ENCODE data around the gene TMEM179B.

Gene TMEM179B

GRCh38 chr11:62806611-62807121 is 19.5 kb downstream of the TMEM179B start:
- WGBS (ENCODE audit: insufficient coverage), result 84% methylated on average over 5 of the region's 5 CpGs
- CTCF ChIA-PET, result interaction anchor here (0.6 to 2.6 kb wide), 8 partner anchors 9 to 55 kb away, joined by 3 to 15 read pairs (median 6); partner anchors contain the start of genes TMEM179B and TMEM223
- Histone ChIP-seq H3K27me3 (replicated peaks in 2 of 5; ENCODE audit: control insufficient read depth in 4 of 5, insufficient read depth in 5 of 5, low read length in 4 of 5) (no peaks in the 10 kb centered on the region), H3K9me3 (ENCODE audit: control extremely low read depth in 1 of 5, control insufficient read depth in 4 of 5, insufficient read depth in 2 of 5, low read depth in 1 of 5, low read length in 4 of 5) (no peaks in the 10 kb centered on the region), H3K4me1 (ENCODE audit: control extremely low read depth in 1 of 4, control insufficient read depth in 4 of 4, insufficient read depth in 4 of 4, low read length in 3 of 4) (peaks cover 11 to 45% (median 24%) of the 10 kb centered on the region in 4 experiments), H3K4me3 (ENCODE audit: control insufficient read depth in 1 of 7, extremely low read depth in 1 of 7, insufficient read depth in 4 of 7, low read depth in 2 of 7, low read length in 6 of 7) (peak overlapping the region in 2 of 7 experiments; percentile 93 to 99), H3K36me3 (ENCODE audit: control insufficient read depth in 4 of 4, insufficient read depth in 4 of 4, low read length in 3 of 4) (peaks cover 6 to 21% (median 14%) of the 10 kb centered on the region in 4 experiments), H3K27ac (ENCODE audit: insufficient read depth in 1 of 2, low read depth in 1 of 2, low read length in 2 of 2, poor library complexity in 1 of 2, severe bottlenecking in 2 of 2) (peak overlapping the region in 1 of 2 experiments; percentile 91)
- POLR2A ChIA-PET, result interaction anchor here (0.8 to 3.5 kb wide), 9 partner anchors 11 to 47 kb away, joined by 3 to 16 read pairs (median 6); partner anchors contain the start of genes TMEM179B and WDR74
- no peak for DNase-seq

GRCh38 chr11:62810748-62811147 is 23.5 kb downstream of the TMEM179B start:
- Histone ChIP-seq H3K27me3 (replicated peaks in 2 of 5; ENCODE audit: control insufficient read depth in 4 of 5, insufficient read depth in 5 of 5, low read length in 4 of 5) (no peaks in the 10 kb centered on the region), H3K4me3 (ENCODE audit: control insufficient read depth in 1 of 7, extremely low read depth in 1 of 7, insufficient read depth in 4 of 7, low read depth in 2 of 7, low read length in 6 of 7) (no peak overlapping the region), H3K9me3 (ENCODE audit: control extremely low read depth in 1 of 5, control insufficient read depth in 4 of 5, insufficient read depth in 2 of 5, low read depth in 1 of 5, low read length in 4 of 5) (no peaks in the 10 kb centered on the region), H3K27ac (ENCODE audit: insufficient read depth in 1 of 2, low read depth in 1 of 2, low read length in 2 of 2, poor library complexity in 1 of 2, severe bottlenecking in 2 of 2) (no peak overlapping the region), H3K4me1 (ENCODE audit: control extremely low read depth in 1 of 4, control insufficient read depth in 4 of 4, insufficient read depth in 4 of 4, low read length in 3 of 4) (peaks cover 0 to 26% (median 12%) of the 10 kb centered on the region in 4 experiments), H3K36me3 (ENCODE audit: control insufficient read depth in 4 of 4, insufficient read depth in 4 of 4, low read length in 3 of 4) (peaks cover 0 to 9% (median 3%) of the 10 kb centered on the region in 4 experiments)
- CTCF ChIA-PET, result no interaction called here
- POLR2A ChIA-PET, result interaction anchor here (0.6 to 1.1 kb wide), 3 partner anchors 23 to 122 kb away, joined by 3 to 4 read pairs (median 3); no protein-coding TSS in a partner anchor
- 38% methylated on average over 1 of the region's 1 CpG for WGBS (ENCODE audit: insufficient coverage)
- DNase-seq, result no peak

- 100% methylated on average over 2 of the region's 2 CpGs for WGBS (ENCODE audit: insufficient coverage)
- H3K27me3 ChIP-seq (replicated peaks in 2 of 5; ENCODE audit: control insufficient read depth in 4 of 5, insufficient read depth in 5 of 5, low read length in 4 of 5), result no peaks in the 10 kb centered on the region
- H3K4me1 ChIP-seq (ENCODE audit: control extremely low read depth in 1 of 4, control insufficient read depth in 4 of 4, insufficient read depth in 4 of 4, low read length in 3 of 4), result peaks cover 0 to 16% (median 3%) of the 10 kb centered on the region in 4 experiments
- H3K9me3 ChIP-seq (ENCODE audit: control extremely low read depth in 1 of 5, control insufficient read depth in 4 of 5, insufficient read depth in 2 of 5, low read depth in 1 of 5, low read length in 4 of 5), result no peaks in the 10 kb centered on the region
- ChIA-PET POLR2A (interaction anchor here (0.6 to 1.1 kb wide), 4 partner anchors 12 to 123 kb away, joined by 3 to 4 read pairs (median 4); no protein-coding TSS in a partner anchor), CTCF (interaction anchor here (0.9 to 1.5 kb wide), 2 partner anchors 11 kb away, joined by 3 to 4 read pairs; no protein-coding TSS in a partner anchor)
- no peak for DNase-seq
- no peak overlapping the region for H3K27ac ChIP-seq (ENCODE audit: insufficient read depth in 1 of 2, low read depth in 1 of 2, low read length in 2 of 2, poor library complexity in 1 of 2, severe bottlenecking in 2 of 2)
- H3K4me3 ChIP-seq (ENCODE audit: control insufficient read depth in 1 of 7, extremely low read depth in 1 of 7, insufficient read depth in 4 of 7, low read depth in 2 of 7, low read length in 6 of 7), result no peak overlapping the region
- peaks cover 0 to 10% (median 4%) of the 10 kb centered on the region in 4 experiments for H3K36me3 ChIP-seq (ENCODE audit: control insufficient read depth in 4 of 4, insufficient read depth in 4 of 4, low read length in 3 of 4)
Measured at GRCh38 chr11:62811659-62812058, 24.5 kb downstream of the TMEM179B start.

- Histone ChIP-seq H3K27ac (ENCODE audit: insufficient read depth in 1 of 2, low read depth in 1 of 2, low read length in 2 of 2, poor library complexity in 1 of 2, severe bottlenecking in 2 of 2) (no peak overlapping the region), H3K4me3 (ENCODE audit: control insufficient read depth in 1 of 7, extremely low read depth in 1 of 7, insufficient read depth in 4 of 7, low read depth in 2 of 7, low read length in 6 of 7) (no peak overlapping the region), H3K27me3 (replicated peaks in 2 of 5; ENCODE audit: control insufficient read depth in 4 of 5, insufficient read depth in 5 of 5, low read length in 4 of 5) (no peaks in the 10 kb centered on the region), H3K36me3 (ENCODE audit: control insufficient read depth in 4 of 4, insufficient read depth in 4 of 4, low read length in 3 of 4) (peaks cover 2 to 35% (median 13%) of the 10 kb centered on the region in 4 experiments), H3K9me3 (ENCODE audit: control extremely low read depth in 1 of 5, control insufficient read depth in 4 of 5, insufficient read depth in 2 of 5, low read depth in 1 of 5, low read length in 4 of 5) (no peaks in the 10 kb centered on the region), H3K4me1 (ENCODE audit: control extremely low read depth in 1 of 4, control insufficient read depth in 4 of 4, insufficient read depth in 4 of 4, low read length in 3 of 4) (no peaks in the 10 kb centered on the region)
- ChIA-PET POLR2A (interaction anchor here (0.6 to 1.6 kb wide), 4 partner anchors 11 to 59 kb away, joined by 3 to 6 read pairs (median 4); partner anchors contain the start of genes NXF1 and STX5), CTCF (interaction anchor here (0.7 to 2.9 kb wide), 5 partner anchors 10 to 140 kb away, joined by 3 to 16 read pairs (median 3); partner anchors contain the start of gene NXF1)
- no peak for DNase-seq
- 100% methylated on average over 2 of the region's 8 CpGs for WGBS (ENCODE audit: insufficient coverage)
Measured at GRCh38 chr11:62816557-62816956, 29.4 kb downstream of the TMEM179B start.

GRCh38 chr11:62817129-62817528 is 29.9 kb downstream of the TMEM179B start:
- CTCF ChIA-PET, result interaction anchor here (1.1 to 2.9 kb wide), 3 partner anchors 11 to 140 kb away, joined by 3 to 16 read pairs (median 15); partner anchors contain the start of gene NXF1
- WGBS (ENCODE audit: insufficient coverage), result 84% methylated on average over 4 of the region's 4 CpGs
- no peaks in the 10 kb centered on the region for H3K27me3 ChIP-seq (replicated peaks in 2 of 5; ENCODE audit: control insufficient read depth in 4 of 5, insufficient read depth in 5 of 5, low read length in 4 of 5)
- peaks cover 2 to 40% (median 15%) of the 10 kb centered on the region in 4 experiments for H3K36me3 ChIP-seq (ENCODE audit: control insufficient read depth in 4 of 4, insufficient read depth in 4 of 4, low read length in 3 of 4)
- H3K9me3 ChIP-seq (ENCODE audit: control extremely low read depth in 1 of 5, control insufficient read depth in 4 of 5, insufficient read depth in 2 of 5, low read depth in 1 of 5, low read length in 4 of 5), result no peaks in the 10 kb centered on the region
- no peaks in the 10 kb centered on the region for H3K4me1 ChIP-seq (ENCODE audit: control extremely low read depth in 1 of 4, control insufficient read depth in 4 of 4, insufficient read depth in 4 of 4, low read length in 3 of 4)
- H3K27ac ChIP-seq (ENCODE audit: insufficient read depth in 1 of 2, low read depth in 1 of 2, low read length in 2 of 2, poor library complexity in 1 of 2, severe bottlenecking in 2 of 2), result no peak overlapping the region
- H3K4me3 ChIP-seq (ENCODE audit: control insufficient read depth in 1 of 7, extremely low read depth in 1 of 7, insufficient read depth in 4 of 7, low read depth in 2 of 7, low read length in 6 of 7), result no peak overlapping the region
- no peak for DNase-seq
- POLR2A ChIA-PET, result interaction anchor here (0.6 to 1.6 kb wide), 2 partner anchors 11 to 15 kb away, joined by 4 to 6 read pairs; partner anchors contain the start of genes NXF1 and STX5

GRCh38 chr11:62823677-62824076 is 36.5 kb downstream of the TMEM179B start:
- H3K27me3 ChIP-seq (replicated peaks in 2 of 5; ENCODE audit: control insufficient read depth in 4 of 5, insufficient read depth in 5 of 5, low read length in 4 of 5), result no peaks in the 10 kb centered on the region
- POLR2A ChIA-PET, result interaction anchor here (0.6 to 2.4 kb wide), 4 partner anchors 10 to 18 kb away, joined by 3 to 11 read pairs (median 5); partner anchors contain the start of gene NXF1
- CTCF ChIA-PET, result interaction anchor here (1.3 to 1.7 kb wide), 3 partner anchors 9 to 37 kb away, joined by 3 to 5 read pairs (median 3); partner anchors contain the start of gene TEX54
- no peak for DNase-seq
- no peak overlapping the region for H3K4me3 ChIP-seq (ENCODE audit: control insufficient read depth in 1 of 7, extremely low read depth in 1 of 7, insufficient read depth in 4 of 7, low read depth in 2 of 7, low read length in 6 of 7)
- WGBS (ENCODE audit: insufficient coverage), result 100% methylated on average over 3 of the region's 3 CpGs
- H3K36me3 ChIP-seq (ENCODE audit: control insufficient read depth in 4 of 4, insufficient read depth in 4 of 4, low read length in 3 of 4), result peaks cover 13 to 82% (median 52%) of the 10 kb centered on the region in 4 experiments
- no peaks in the 10 kb centered on the region for H3K9me3 ChIP-seq (ENCODE audit: control extremely low read depth in 1 of 5, control insufficient read depth in 4 of 5, insufficient read depth in 2 of 5, low read depth in 1 of 5, low read length in 4 of 5)
- no peaks in the 10 kb centered on the region for H3K4me1 ChIP-seq (ENCODE audit: control extremely low read depth in 1 of 4, control insufficient read depth in 4 of 4, insufficient read depth in 4 of 4, low read length in 3 of 4)
- no peak overlapping the region for H3K27ac ChIP-seq (ENCODE audit: insufficient read depth in 1 of 2, low read depth in 1 of 2, low read length in 2 of 2, poor library complexity in 1 of 2, severe bottlenecking in 2 of 2)
